Bronchial epithelial cell (primary cell): ENCODE results near the gene AANAT. TPM values are rescaled to one million over a fixed set of nuclear protein-coding genes. Genes with fewer than 3 reads are reported as not detected.

Source experiments
- DNase-seq: peaks from one replicate; pipeline ENCODE4 v3.0.0-alpha.2; 2010; ENCODE audit warnings: low read depth
- FAIRE-seq: peaks from 2 replicates; lab custom pipeline; 2011; peaks lifted over from hg19 to GRCh38; lab: Jason Lieb, UNC
- H3K27me3 ChIP-seq: 2 replicates; pipeline ENCODE4 v1.5.1; 2011; ENCODE audit warnings: low read length; ENCODE audit not compliant: control insufficient read depth, insufficient read depth
- H3K36me3 ChIP-seq: 2 replicates; pipeline ENCODE4 v1.5.1; 2011; ENCODE audit warnings: low read length; ENCODE audit not compliant: control insufficient read depth, insufficient read depth
- H3K4me3 ChIP-seq: 2 replicates; pipeline ENCODE4 v1.5.1; 2011; ENCODE audit warnings: mild to moderate bottlenecking, low read depth, low read length, control low read depth
- total RNA-seq: library from RNA; depleted of rRNA; stranded (reverse); fragments of >200 nt; gene quantifications from 2 replicates; pipeline ENCODE4 v1.2.1, GENCODE V29; 2014
- TF ChIP-seq, protein P1 (sequence below): IDR thresholded peaks from 2 replicates; pipeline ENCODE4 v1.5.1; 2011; ENCODE audit warnings: mild to moderate bottlenecking, moderate library complexity, low read length, control low read depth, inconsistent platforms; ENCODE audit not compliant: insufficient read depth, severe bottlenecking

Gene AANAT
- total RNA-seq, 1 donor from 2014 or later, result not detected

DNA sequence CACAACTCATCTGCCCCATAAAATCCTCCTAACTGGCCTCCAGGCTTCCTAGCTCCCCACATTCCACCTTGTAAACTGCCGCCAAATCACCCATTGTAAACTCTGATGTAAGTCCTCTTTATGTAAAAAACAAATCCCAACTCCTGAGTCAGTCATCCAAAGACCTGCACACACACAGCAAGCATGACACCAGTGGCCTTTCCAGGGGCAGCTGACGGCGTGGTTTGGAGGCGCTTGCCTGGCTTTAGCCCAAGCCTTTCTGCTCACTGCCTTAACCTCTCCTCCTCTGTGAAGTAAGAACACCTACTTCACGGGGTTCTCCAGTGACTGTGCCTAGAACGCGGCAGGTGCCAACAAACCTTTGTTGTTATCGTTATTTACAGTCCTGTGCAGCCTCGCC is 28.5 kb upstream of the AANAT start:
- TF ChIP-seq, protein P1, sequence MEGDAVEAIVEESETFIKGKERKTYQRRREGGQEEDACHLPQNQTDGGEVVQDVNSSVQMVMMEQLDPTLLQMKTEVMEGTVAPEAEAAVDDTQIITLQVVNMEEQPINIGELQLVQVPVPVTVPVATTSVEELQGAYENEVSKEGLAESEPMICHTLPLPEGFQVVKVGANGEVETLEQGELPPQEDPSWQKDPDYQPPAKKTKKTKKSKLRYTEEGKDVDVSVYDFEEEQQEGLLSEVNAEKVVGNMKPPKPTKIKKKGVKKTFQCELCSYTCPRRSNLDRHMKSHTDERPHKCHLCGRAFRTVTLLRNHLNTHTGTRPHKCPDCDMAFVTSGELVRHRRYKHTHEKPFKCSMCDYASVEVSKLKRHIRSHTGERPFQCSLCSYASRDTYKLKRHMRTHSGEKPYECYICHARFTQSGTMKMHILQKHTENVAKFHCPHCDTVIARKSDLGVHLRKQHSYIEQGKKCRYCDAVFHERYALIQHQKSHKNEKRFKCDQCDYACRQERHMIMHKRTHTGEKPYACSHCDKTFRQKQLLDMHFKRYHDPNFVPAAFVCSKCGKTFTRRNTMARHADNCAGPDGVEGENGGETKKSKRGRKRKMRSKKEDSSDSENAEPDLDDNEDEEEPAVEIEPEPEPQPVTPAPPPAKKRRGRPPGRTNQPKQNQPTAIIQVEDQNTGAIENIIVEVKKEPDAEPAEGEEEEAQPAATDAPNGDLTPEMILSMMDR, result no peak
- Histone ChIP-seq H3K4me3 (no peak overlapping the region), H3K27me3 (no peaks in the 10 kb centered on the region), H3K36me3 (no peaks in the 10 kb centered on the region)
- FAIRE-seq, result no peak
- DNase-seq, result no peak

DNA sequence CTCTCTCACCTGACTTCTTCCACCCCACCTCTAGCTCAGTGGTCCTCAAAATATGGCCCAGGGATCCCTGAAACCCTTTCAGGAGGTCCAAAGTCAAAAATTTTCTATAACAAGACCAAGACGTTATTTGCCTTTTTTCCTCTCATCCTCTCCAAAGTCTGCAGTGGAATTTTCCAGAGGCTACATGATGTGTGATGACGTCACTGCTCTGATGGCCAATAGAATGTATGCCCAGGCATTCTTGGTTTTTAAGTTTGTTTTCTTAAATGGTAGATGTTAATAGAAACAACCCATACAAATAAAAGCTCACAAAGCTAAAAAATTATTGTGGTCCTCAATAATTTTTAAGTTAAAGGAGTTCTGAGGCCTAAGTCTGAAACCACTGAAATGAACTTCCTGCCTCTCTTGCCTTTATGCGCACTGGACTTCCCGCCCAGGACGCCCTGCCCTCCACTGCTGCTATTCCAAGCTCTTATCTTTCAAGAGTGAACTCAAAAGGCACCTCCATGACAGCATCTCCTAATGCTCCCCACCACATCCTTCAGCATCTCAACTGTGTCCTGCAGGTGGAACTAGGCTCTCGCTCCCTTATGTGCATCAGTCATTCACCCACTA is 28.0 kb upstream of the AANAT start:
- DNase-seq (no peak), FAIRE-seq (no peak)
- TF ChIP-seq, protein P1, result no peak
- Histone ChIP-seq H3K27me3 (no peaks in the 10 kb centered on the region), H3K4me3 (no peak overlapping the region), H3K36me3 (no peaks in the 10 kb centered on the region)

DNA sequence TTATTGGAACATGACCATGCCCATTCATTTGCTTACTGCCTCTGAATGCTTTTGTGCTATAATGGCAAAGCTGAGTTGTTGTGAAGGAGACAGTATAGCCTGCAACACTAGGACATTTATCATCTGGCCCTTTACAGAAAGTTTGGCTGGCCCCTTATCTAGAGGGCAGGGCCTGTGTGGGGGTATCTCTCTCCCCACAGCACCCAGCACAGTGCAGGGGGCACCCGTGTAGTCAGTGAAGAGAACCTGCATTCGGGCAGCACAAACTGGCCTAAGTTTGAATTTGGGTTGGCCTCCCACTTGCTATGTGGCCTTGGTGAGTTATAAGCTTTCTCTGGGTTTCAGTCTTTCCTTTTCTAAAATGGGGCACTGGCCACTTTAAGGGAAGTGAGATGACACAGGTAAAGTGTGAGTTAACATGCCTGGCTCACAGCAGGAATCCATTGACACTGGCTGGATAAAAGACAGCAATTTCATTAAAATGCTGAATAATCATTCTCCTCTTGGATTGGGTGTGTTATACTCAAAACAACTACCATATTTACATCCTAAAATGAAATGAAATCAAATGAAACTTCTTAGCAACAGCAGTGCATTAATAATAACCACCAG is 26.5 kb upstream of the AANAT start:
- Histone ChIP-seq H3K27me3 (no peaks in the 10 kb centered on the region), H3K4me3 (no peak overlapping the region), H3K36me3 (no peaks in the 10 kb centered on the region)
- FAIRE-seq (no peak), DNase-seq (no peak)
- TF ChIP-seq, protein P1, result no peak

DNA sequence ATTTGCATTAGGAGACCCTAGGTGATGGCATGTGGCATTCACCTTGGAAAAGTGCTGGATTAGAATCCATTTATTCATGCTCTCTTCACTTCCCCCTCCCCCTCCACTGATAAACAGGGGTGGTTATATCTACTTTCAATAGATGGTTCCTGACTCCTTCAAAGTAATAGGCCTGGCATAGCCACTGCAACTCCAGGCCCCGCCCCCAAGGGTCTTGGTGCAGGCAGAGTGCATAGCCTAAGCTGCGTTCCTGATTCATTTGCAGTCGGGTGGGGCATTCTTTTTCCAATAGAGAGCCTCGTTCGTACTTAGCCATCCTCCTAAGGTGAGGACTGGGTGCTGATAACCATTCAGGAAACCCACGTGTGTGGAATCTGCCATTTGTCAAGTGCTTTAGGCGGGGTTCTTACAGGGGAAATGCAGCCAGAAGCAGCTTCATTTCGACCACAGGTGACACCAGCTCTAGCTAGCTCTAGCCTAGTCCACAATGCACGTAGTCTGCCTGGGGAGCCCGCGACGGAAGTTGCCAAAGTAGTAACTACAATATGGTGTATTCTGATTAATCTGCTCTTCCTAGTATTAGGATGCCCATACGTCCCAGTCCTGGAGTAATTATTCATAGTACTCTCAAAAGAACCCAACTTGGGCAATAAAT is 25.6 kb upstream of the AANAT start:
- DNase-seq (no peak), FAIRE-seq (no peak)
- Histone ChIP-seq H3K27me3 (no peaks in the 10 kb centered on the region), H3K36me3 (no peaks in the 10 kb centered on the region), H3K4me3 (no peak overlapping the region)
- TF ChIP-seq, protein P1, result no peak

DNA sequence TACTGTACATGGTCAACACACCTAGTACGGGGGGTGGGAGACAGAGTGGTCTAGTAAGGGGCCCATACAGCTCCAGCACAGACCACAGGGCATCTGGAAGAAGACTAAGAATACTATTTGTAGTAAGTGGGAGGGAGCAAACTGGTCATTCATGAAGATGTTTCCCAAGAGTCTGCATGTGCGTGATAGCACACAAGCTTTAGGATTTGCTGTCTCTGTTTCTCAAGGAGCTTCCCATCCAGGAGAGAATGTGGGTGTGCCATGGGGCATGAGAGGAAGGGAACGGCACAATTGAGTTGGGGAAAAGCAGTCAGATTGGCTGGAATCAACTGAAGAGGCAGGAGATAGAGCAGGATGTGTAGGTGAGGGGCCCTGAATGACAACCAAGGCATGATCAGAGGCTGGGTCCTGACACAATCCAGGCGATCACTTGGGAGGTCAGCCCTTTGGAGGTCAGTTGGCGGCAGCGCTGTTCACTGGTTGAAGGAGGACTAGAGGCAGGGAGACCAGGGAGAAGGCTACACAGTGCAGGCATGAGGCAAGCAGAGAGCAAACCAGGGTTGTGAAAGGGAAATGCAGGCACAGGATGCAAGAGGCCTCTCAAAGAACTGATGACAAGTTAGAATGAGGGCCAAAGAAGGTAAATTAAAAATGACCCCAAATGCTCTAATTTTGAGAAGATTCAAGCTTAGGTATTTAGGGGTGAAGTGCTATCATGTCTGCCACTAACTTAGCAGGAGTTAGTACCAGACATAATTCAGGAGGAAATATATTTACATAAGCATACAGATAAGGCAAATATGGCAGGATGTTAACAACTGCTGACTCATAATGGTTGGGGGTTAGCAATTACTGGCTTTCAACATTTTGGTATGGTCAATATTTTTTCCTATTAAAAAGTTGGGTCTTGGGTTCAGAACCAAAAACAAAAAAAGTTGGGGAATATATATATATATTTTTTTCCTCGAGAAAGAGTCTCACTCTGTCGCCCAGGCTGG is 24.8 kb upstream of the AANAT start:
- Histone ChIP-seq H3K4me3 (no peak overlapping the region), H3K27me3 (no peaks in the 10 kb centered on the region), H3K36me3 (no peaks in the 10 kb centered on the region)
- TF ChIP-seq, protein P1, result no peak
- DNase-seq, result no peak
- FAIRE-seq, result no peak
